ENCODE measurements around the gene MYO18B.

MYO18B gene

DNA sequence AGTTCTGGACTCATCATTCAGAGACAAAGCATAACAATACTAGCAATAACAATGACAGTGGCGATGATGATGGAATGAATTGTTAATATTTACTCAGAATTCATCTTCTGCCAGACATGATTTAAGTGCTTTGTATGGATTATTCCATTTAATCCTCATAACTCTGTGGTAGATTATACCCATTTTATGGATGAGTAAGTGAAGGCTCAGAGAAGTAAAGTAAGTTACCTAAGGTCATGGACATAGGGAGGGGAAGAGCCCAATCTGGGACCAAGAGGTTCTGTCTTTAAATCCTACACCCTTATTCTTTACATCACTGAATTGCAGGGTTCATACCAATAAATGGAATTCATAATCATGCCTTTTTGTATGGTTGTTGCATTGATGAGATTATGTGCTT, 72.7 kb downstream of the MYO18B start:
- TF ChIP-seq, protein P1, sequence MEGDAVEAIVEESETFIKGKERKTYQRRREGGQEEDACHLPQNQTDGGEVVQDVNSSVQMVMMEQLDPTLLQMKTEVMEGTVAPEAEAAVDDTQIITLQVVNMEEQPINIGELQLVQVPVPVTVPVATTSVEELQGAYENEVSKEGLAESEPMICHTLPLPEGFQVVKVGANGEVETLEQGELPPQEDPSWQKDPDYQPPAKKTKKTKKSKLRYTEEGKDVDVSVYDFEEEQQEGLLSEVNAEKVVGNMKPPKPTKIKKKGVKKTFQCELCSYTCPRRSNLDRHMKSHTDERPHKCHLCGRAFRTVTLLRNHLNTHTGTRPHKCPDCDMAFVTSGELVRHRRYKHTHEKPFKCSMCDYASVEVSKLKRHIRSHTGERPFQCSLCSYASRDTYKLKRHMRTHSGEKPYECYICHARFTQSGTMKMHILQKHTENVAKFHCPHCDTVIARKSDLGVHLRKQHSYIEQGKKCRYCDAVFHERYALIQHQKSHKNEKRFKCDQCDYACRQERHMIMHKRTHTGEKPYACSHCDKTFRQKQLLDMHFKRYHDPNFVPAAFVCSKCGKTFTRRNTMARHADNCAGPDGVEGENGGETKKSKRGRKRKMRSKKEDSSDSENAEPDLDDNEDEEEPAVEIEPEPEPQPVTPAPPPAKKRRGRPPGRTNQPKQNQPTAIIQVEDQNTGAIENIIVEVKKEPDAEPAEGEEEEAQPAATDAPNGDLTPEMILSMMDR (IDR thresholded peaks at IDR 0.05; ENCODE audit: low read length, missing control alignments) = no peak
- DNase-seq (ENCODE audit: low read depth) = no peak

GRCh38 chr22:25815561-25815960, 73.6 kb downstream of the MYO18B start:
- TF ChIP-seq, protein P1 (IDR thresholded peaks at IDR 0.05; ENCODE audit: low read length, missing control alignments) = no peak

More for the DNA sequence above, 72.7 kb downstream of the MYO18B start:
- no peak overlapping the region for H3K4me3 ChIP-seq (replicated peaks; ENCODE audit: low read depth, low read length)

DNA sequence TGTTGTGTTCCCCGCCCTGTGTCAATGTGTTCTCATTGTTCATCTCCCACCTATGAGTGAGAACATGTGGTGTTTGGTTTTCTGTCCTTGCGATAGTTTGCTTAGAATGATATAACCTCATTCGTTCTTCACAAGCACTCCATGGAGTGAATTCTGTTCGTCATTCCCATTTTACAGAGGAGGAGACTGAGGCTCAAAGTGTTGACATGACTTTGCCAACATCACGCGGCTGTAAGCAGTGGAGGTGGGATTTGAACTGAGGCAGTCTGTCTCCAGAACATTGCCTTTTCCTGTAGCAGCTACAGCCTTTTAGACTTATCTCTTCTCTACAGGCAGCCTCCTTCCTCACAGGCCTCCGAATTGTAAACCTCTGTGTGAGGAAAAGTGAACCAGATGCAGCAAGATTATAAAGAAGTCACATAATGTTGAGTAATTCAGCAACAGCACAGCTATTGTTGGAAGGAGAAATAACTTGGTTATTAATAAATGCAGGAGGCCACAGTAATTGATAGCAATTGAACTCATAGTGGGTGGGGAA, 74.6 kb downstream of the MYO18B start:
- no peak for DNase-seq (ENCODE audit: low read depth)
- H3K4me3 ChIP-seq (replicated peaks; ENCODE audit: low read depth, low read length) = no peak overlapping the region
- TF ChIP-seq, protein P1 (IDR thresholded peaks at IDR 0.05; ENCODE audit: low read length, missing control alignments) = no peak

More at GRCh38 chr22:25815561-25815960, 73.6 kb downstream of the MYO18B start:
- H3K4me3 ChIP-seq (replicated peaks; ENCODE audit: low read depth, low read length) = no peak overlapping the region
- DNase-seq (ENCODE audit: low read depth) = no peak

DNA sequence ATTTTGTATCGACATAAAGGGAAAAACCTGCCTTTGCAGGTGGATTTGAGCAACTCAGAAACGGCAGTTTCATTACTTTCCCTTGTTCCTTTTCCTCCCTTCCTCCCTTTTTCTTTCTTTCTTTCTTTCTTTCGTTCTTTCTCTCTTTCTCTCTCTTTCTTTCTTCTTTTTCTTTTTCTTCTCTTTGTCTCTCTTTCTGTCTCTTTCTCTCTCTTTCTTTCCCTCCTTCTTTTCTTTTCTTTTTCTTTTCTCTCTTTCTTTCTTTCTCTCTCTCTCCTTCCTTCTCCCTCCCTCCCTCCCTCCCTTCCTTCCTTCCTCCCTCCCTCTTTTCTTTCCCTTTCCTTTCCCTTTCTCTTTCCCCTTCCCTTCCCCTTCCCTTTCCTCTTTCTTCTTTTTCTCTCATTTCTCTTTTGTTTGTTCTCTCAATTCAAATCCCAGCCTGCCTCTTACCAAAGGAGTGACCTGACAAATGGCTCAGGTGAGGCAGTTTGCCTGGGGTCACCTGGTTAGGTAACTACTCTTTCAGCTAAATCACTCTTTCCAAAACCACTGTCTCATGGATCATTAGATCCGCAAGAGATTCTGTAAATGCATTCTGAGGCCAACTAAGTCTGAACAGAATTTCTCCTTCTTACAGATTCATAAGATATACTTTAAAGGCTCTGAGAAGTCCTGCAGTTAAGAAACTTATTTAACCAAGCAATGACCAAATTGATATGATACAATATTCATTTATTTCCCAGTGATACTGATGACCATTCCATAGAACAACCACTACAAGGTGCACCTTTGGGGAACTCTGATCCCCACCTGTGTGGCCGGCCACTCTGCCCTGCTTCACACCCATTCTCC, 75.3 kb downstream of the MYO18B start:
- TF ChIP-seq, protein P1 (IDR thresholded peaks at IDR 0.05; ENCODE audit: low read length, missing control alignments) = no peak
- no peak overlapping the region for H3K4me3 ChIP-seq (replicated peaks; ENCODE audit: low read depth, low read length)
- no peak for DNase-seq (ENCODE audit: low read depth)

- H3K4me3 ChIP-seq (replicated peaks; ENCODE audit: low read depth, low read length) = no peak overlapping the region
- TF ChIP-seq, protein P1 (IDR thresholded peaks at IDR 0.05; ENCODE audit: low read length, missing control alignments) = no peak
- DNase-seq (ENCODE audit: low read depth) = no peak
Measured at GRCh38 chr22:25818541-25818940, 76.6 kb downstream of the MYO18B start.

GRCh38 chr22:25822344-25822743, 80.4 kb downstream of the MYO18B start:
- TF ChIP-seq, protein P1 (IDR thresholded peaks at IDR 0.05; ENCODE audit: low read length, missing control alignments) = no peak
- no peak for DNase-seq (ENCODE audit: low read depth)
- H3K4me3 ChIP-seq (replicated peaks; ENCODE audit: low read depth, low read length) = no peak overlapping the region

Data from fibroblast of pulmonary artery (primary cell).